NCI-H2029 treated with DMSO at 0.1 percent for 48 hours (cell line): ENCODE data around the gene ERMARD.

ENCODE experiments used
- DNase-seq: peaks from one replicate; lab custom pipeline; 2025; lab: John Stamatoyannopoulos, UW

The ERMARD gene

GRCh38 chr6:169802790-169803189 is 51.4 kb downstream of the ERMARD start:
- DNase-seq, result no peak

GRCh38 chr6:169803271-169803811 is 51.9 kb downstream of the ERMARD start:
- DNase-seq, result no peak

- no peak for DNase-seq
Measured at GRCh38 chr6:169803816-169804340, 52.5 kb downstream of the ERMARD start.

GRCh38 chr6:169804427-169804826 is 53.0 kb downstream of the ERMARD start:
- no peak for DNase-seq

- no peak for DNase-seq
Measured at GRCh38 chr6:169805242-169805838, 53.9 kb downstream of the ERMARD start.

GRCh38 chr6:169806701-169807100 is 55.3 kb downstream of the ERMARD start:
- DNase-seq, result no peak

DNA sequence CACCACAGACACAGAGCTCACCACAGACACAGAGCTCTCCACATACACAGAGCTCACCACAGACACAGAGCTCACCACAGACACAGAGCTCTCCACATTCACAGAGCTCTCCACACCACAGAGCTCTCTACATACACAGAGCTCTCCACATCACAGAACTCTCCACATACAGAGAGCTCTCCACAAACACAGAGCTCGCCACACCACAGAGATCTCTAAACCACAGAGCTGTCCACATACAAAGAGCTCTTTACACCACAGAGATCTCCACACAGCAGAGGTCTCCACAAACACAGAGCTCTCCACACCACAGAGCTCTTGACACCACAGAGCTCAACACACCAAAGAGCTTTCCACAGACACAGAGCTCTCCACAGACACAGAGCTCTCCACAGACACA is 55.8 kb downstream of the ERMARD start:
- no peak for DNase-seq

GRCh38 chr6:169807699-169808607 is 56.5 kb downstream of the ERMARD start:
- DNase-seq, result no peak

DNA sequence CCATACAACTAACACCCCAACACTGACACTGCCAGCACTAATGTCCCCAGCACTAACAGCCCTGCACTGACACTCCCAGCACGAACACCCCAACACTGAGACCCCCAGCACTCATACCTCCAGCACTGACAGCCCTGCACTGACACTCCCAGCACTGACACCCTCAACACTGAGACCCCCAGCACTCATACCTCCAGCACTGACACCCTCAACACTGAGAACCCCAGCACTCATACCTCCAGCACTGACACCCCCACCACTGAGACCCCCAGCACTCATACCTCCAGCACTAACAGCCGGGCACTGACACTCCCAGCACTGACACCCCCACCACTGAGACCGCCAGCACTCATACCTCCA is 57.2 kb downstream of the ERMARD start:
- DNase-seq, result no peak

DNA sequence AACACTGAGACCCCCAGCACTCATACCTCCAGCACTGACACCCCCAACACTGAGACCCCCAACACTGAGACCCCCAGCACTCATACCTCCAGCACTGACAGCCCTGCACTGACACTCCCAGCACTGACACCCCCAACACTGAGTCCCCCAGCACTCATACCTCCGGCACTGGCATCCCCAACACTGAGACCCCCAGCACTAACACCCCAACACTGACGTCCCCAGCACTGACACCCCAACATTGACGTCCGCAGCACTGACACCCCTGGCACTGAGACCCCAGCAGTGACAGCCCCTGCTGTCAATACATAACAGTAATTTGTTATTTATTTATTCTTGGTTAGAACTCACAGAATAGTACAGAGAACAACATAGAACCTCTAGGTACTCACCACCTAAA is 58.0 kb downstream of the ERMARD start:
- DNase-seq, result no peak

DNA sequence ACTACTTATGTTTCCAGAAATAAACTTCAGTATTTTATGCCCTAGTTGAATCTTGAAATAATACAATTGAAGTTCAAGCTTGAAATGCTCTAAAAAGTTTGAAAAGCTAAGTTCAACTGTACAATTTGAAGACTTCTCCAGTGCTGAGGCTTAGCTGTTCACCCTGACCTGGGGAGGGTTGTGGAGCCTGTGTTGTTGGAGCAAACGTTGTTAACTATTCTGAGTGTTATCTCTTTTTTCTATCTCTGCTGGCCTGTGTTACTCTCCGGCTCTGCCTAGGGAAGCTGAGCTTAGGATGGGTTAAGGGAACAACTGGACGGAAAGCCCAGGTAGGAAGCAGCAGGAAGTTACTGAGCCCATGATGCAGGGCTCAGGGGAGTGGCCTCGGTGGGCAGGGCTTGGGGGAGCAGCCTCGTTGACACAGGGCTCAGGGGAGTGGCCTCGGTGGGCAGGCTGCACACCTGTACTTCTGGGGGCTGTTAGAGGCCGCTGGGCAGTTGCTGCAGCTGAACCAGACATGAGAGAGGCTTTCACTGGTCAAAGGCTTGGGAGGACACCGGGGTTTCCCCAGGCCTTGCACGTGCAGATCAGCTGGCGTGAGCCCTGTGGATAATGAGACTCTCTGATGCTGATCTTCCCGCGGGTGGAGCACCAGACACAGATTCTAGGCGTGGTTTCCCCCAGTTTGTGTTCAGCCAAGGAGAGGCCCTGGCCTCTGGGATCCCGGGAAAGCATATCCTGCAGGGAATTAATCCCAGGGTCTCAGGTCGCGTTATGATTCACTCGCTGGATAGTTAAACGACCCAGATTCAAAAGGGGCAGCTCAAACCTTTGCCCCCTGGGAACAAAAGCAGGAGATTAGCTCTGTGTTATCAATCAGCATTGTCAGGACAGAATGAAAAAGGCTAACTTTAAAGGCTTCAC is 58.9 kb downstream of the ERMARD start:
- DNase-seq, result no peak

GRCh38 chr6:169811072-169811471 is 59.6 kb downstream of the ERMARD start:
- no peak for DNase-seq

DNA sequence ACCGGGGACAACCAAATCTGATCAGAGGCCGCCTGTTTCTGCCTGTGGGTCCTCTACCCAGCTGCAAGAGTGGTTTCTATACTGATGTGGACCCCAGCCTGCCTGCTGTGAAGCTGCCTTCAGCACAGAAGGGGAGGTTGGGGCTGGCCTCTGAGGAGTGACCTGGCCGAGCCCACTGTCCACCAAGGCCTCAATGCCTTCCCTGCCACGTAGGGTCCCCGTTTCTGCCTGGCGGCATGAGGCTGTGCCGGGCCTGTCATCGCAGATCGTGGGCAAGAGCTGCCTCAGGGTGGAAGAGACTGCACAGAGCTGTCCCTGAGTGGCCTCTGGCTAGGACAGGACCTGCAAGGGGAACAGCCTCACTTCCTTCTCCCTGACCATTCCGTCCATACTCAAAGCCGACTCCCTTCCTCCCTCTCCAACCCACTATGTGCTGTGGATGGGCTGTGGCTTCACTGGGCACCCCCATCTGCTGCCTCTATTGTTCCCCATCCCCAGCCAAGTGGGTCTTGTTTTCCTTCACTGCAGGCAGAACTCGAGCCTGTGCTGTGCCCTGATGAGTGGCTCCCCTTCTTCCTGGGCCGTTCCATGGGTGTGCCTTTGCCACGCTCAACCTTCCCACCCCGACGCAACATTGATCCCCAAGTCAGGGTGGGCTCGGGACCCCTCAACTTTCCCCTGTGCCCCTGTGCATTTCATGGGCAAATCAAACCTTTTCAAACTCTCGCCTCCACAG is 60.3 kb downstream of the ERMARD start:
- DNase-seq, result no peak

DNA sequence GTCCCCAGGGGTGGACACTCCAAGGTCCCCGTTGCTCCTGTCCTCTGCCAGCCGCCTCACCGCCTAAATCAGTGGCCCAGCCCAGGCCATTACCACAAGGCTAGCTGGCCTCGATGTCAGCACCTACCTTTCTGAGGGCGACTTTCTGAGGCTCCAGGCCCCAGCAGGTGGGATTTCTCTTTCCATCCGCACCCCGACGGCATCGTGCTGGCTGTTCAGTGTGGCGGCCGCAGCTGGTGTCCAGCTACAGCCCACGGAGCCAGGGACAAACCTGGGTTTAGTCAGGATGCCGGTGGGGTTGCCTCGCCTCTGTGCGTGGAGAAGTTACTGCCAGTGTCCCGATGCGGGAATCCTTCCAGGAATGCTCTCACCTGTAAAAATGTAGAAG is 60.8 kb downstream of the ERMARD start:
- DNase-seq, result no peak

- DNase-seq, result no peak
Measured at GRCh38 chr6:169813969-169814368, 62.5 kb downstream of the ERMARD start.

DNA sequence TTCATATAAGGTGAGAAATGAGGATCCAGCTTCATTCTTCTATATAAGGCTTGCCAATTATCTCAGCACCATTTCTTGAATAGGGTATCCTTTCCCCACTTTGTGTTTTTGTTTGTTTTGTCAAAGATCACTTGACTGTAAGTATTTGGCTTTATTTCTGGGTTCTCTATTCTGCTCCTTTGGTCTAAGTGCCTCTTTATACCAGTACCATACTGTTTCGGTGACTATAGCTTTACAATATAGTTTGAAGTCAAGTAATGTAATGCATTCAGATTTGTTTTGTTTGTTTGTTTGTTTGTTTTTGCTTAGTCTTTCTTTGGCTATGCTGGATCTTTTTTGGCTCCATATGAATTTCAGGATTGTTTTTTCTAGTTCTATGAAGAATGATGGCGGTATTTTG is 64.6 kb downstream of the ERMARD start:
- no peak for DNase-seq

- no peak for DNase-seq
Measured at GRCh38 chr6:169816975-169817374, 65.6 kb downstream of the ERMARD start.

DNA sequence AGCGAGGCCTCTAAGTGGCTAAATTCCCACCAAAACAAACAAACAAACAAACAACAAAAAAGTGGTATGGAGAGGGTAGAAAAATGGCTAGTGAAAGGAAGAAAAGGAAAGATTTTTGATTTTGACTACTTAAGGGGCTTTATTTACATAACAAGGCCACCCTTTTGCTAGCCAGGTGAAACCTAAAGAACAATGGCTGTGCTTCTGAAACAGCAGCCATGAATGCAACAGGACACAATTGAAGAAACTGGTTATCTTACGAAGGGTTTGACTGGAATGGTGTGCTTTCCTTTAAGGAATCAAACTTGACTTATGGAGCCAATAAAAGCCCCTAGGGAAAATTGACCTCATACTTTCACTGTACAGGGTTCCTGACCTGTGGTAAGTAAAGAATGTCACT is 68.9 kb downstream of the ERMARD start:
- no peak for DNase-seq

GRCh38 chr6:169824021-169824420 is 72.6 kb downstream of the ERMARD start:
- DNase-seq, result no peak

DNA sequence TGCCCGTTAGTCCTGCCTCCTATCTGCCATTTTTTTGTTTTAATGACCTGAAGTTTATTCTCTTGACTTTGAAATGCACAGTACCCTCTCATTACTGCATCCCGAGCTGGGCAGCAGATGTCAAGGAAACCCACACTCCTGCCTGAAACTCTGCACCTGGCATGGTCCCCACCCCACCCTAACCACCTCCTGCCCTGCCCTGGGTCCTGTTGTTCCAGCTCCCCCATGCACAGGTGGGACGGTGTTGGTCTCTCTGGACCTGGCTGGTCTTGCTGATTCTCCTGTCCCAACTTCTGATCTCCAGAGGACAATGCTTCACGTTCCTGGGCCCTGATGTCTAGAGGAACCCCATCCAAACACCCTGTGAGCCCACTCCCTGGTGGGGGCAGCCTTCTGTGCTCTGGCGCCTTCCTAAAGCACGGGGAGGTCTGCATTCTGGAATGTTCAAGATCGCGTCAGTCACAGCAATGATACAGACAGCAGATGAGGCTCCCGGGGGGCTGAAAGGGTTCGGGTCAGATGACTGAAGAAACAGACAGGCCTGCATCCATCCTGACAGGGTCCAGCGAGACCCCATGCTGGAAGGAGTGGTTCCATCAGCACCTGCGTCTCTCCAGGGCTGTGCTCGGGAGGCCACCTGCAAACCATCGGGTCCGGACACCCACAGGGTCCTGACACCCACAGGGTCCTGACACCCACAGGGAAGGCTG is 73.6 kb downstream of the ERMARD start:
- no peak for DNase-seq
